HG03469 (cell line): ENCODE measurements around the gene CPAMD8.
"Not testable (repeated sequence)": the region's sequence is repeated elsewhere in the genome, so short reads cannot be mapped to it uniquely, and the experiment has no call there.

ENCODE experiments used
- ATAC-seq: cut with Tn5 transposase; IDR thresholded peaks from one replicate; pipeline ENCODE4 v1.9.1; 2021; ENCODE audit warnings: mild to moderate bottlenecking, moderate library complexity, moderate number of reproducible peaks; ENCODE audit not compliant: unreplicated experiment

The CPAMD8 gene

GRCh38 chr19:17043744-17044143 lies 17.1 kb upstream of the CPAMD8 start:
- no peak for ATAC-seq

- ATAC-seq, result no peak
Observed at GRCh38 chr19:17041976-17042375, 15.4 kb upstream of the CPAMD8 start.

- no peak for ATAC-seq
Observed at GRCh38 chr19:17037966-17038500, 11.4 kb upstream of the CPAMD8 start.

- ATAC-seq, result no peak
Observed at GRCh38 chr19:17037184-17037583, 10.6 kb upstream of the CPAMD8 start.

GRCh38 chr19:17036640-17037039 lies 10.0 kb upstream of the CPAMD8 start:
- no peak for ATAC-seq

- no peak for ATAC-seq
Observed at GRCh38 chr19:17035842-17036424, 9.3 kb upstream of the CPAMD8 start.

- ATAC-seq, result no peak
Observed at GRCh38 chr19:17031741-17032140, 5.1 kb upstream of the CPAMD8 start.

GRCh38 chr19:17027535-17027975 lies 945 bp upstream of the CPAMD8 start:
- no peak for ATAC-seq

GRCh38 chr19:17025991-17026658 lies 485 bp downstream of the CPAMD8 start:
- no peak for ATAC-seq

GRCh38 chr19:17025361-17025760 lies 1.2 kb downstream of the CPAMD8 start:
- no peak for ATAC-seq

GRCh38 chr19:17024941-17025340 lies 1.7 kb downstream of the CPAMD8 start:
- ATAC-seq, result not testable (repeated sequence)

- ATAC-seq, result no peak
Observed at GRCh38 chr19:17023805-17024204, 2.8 kb downstream of the CPAMD8 start.

GRCh38 chr19:17022738-17023137 lies 3.9 kb downstream of the CPAMD8 start:
- no peak for ATAC-seq

GRCh38 chr19:17021793-17022590 lies 4.6 kb downstream of the CPAMD8 start:
- no peak for ATAC-seq

GRCh38 chr19:17021328-17021727 lies 5.3 kb downstream of the CPAMD8 start:
- ATAC-seq, result no peak

- ATAC-seq, result no peak
Observed at GRCh38 chr19:17020823-17021222, 5.8 kb downstream of the CPAMD8 start.

- ATAC-seq, result no peak
Observed at GRCh38 chr19:17020385-17020784, 6.2 kb downstream of the CPAMD8 start.

GRCh38 chr19:17014212-17014861 lies 12.3 kb downstream of the CPAMD8 start:
- not testable (repeated sequence) for ATAC-seq

GRCh38 chr19:17011485-17011884 lies 15.1 kb downstream of the CPAMD8 start:
- no peak for ATAC-seq

- ATAC-seq, result no peak
Observed at GRCh38 chr19:17006579-17006978, 20.0 kb downstream of the CPAMD8 start.

GRCh38 chr19:17005000-17005399 lies 21.6 kb downstream of the CPAMD8 start:
- ATAC-seq, result no peak
